A549 (cell line): ENCODE results near the gene SH3BGRL2. TPM values are rescaled to one million over a fixed set of nuclear protein-coding genes. Genes with fewer than 3 reads are reported as not detected.
"Not testable (repeated sequence)": the region's sequence is repeated elsewhere in the genome, so short reads cannot be mapped to it uniquely, and the experiment has no call there.

ENCODE experiments used
- ATAC-seq, 2 experiments: fragments of 200-7000 bp in 1 of 2; fragments of >200 bp in 1 of 2; cut with Nextera tagmentation in 1 of 2; cut with Tn5 transposase in 1 of 2; 3 replicates each; pipeline versions ENCODE4 v1.8.0 to v1.9.1; 2018 to 2020; ENCODE audit warnings: mild to moderate bottlenecking in 1 of 2, moderate library complexity in 1 of 2
- CTCF ChIA-PET: fragments of 300-600 bp; sonication (Branson Sonifier 250); formaldehyde crosslinking; extraction: SDS; loops from one replicate; lab custom pipeline; 2021; ENCODE audit warnings: antibody characterized with exemption, inconsistent platforms; lab: Yijun Ruan, JAX
- POLR2A ChIA-PET: fragments of 350-600 bp; formaldehyde crosslinking; extraction: SDS; loops from one replicate; lab custom pipeline; 2021; ENCODE audit warnings: antibody characterized with exemption, inconsistent platforms; lab: Yijun Ruan, JAX
- DNase-seq, 2 experiments: peaks; one replicate each; pipeline versions ENCODE4 v3.0.0 to v3.0.0-alpha.2; 2011 to 2016; ENCODE audit warnings: low read depth in 1 of 2, low spot score in 1 of 2
- FAIRE-seq: peaks from 2 replicates; lab custom pipeline; 2011; peaks lifted over from hg19 to GRCh38; lab: Jason Lieb, UNC
- H3K27ac ChIP-seq, 2 experiments: fragments of >200 bp; sonication (Bioruptor Twin); formaldehyde crosslinking; 3 replicates each; pipeline ENCODE4 v1.5.1; 2016 to 2017
- H3K4me1 ChIP-seq: fragments of >200 bp; sonication (Bioruptor Twin); formaldehyde crosslinking; 3 replicates; pipeline ENCODE4 v1.6.1; 2016
- H3K4me2 ChIP-seq: fragments of >200 bp; sonication (Bioruptor Twin); formaldehyde crosslinking; 3 replicates; pipeline ENCODE4 v1.6.1; 2016
- H3K4me3 ChIP-seq: fragments of >200 bp; sonication (Bioruptor Twin); formaldehyde crosslinking; 3 replicates; pipeline ENCODE4 v1.5.1; 2016
- H3K9me3 ChIP-seq: fragments of >200 bp; sonication (Bioruptor Twin); formaldehyde crosslinking; 3 replicates; pipeline ENCODE4 v1.6.1; 2016
- BHLHE40 ChIP-seq: IDR thresholded peaks from 2 replicates; pipeline ENCODE4 v1.6.1; 2012; ENCODE audit warnings: low read depth, low read length, inconsistent platforms
- CBX8 ChIP-seq: fragments of 200-600 bp; sonication (generic); IDR thresholded peaks from 2 replicates; pipeline ENCODE4 v1.6.1; 2016
- CEBPB ChIP-seq, 2 experiments: fragments of >200 bp in 1 of 2; sonication (Bioruptor Twin) in 1 of 2; formaldehyde crosslinking in 1 of 2; IDR thresholded peaks; 2 replicates each; pipeline ENCODE4 v1.6.1; 2012 to 2016
- EHF ChIP-seq: fragments of 250-450 bp; sonication (Bioruptor Pico); IDR thresholded peaks from 2 replicates; pipeline ENCODE4 v1.5.0; 2020; ENCODE audit warnings: mild to moderate bottlenecking
- ELK1 ChIP-seq: fragments of 150-350 bp; IDR thresholded peaks from 2 replicates; pipeline ENCODE4 v1.6.1; 2014; ENCODE audit warnings: low read depth, mild to moderate bottlenecking, low read length
- ESRRA ChIP-seq: fragments of 150-350 bp; IDR thresholded peaks from 2 replicates; pipeline ENCODE4 v1.6.1; 2014; ENCODE audit warnings: mild to moderate bottlenecking, low read length, borderline replicate concordance
- FOSB ChIP-seq: fragments of 250-450 bp; sonication (Bioruptor Pico); IDR thresholded peaks from 2 replicates; pipeline ENCODE4 v1.5.0; 2020; ENCODE audit warnings: mild to moderate bottlenecking, moderate library complexity
- FOXS1 ChIP-seq: fragments of 250-450 bp; sonication (Bioruptor Pico); IDR thresholded peaks from 2 replicates; pipeline ENCODE4 v1.5.0; 2020; ENCODE audit warnings: mild to moderate bottlenecking, moderate library complexity
- HES2 ChIP-seq: fragments of >200 bp; sonication (Bioruptor Twin); formaldehyde crosslinking; IDR thresholded peaks from 2 replicates; pipeline ENCODE4 v1.6.1; 2016
- HEYL ChIP-seq: fragments of 250-450 bp; sonication (Bioruptor Pico); IDR thresholded peaks from 2 replicates; pipeline ENCODE4 v1.8.0; 2021; ENCODE audit warnings: mild to moderate bottlenecking, moderate library complexity
- HOXB5 ChIP-seq: fragments of 250-450 bp; sonication (Bioruptor Pico); IDR thresholded peaks from 2 replicates; pipeline ENCODE4 v1.5.0; 2020; ENCODE audit warnings: mild to moderate bottlenecking, moderate library complexity
- JUN ChIP-seq, 2 experiments: fragments of >200 bp; sonication (Bioruptor Twin); formaldehyde crosslinking; IDR thresholded peaks; 2 replicates in 1 of 2; 3 replicates in 1 of 2; pipeline ENCODE4 v1.6.1; 2016 to 2017
- JUNB ChIP-seq: fragments of >200 bp; sonication (Bioruptor Twin); formaldehyde crosslinking; IDR thresholded peaks from 2 replicates; pipeline ENCODE4 v1.6.1; 2016
- KDM1A ChIP-seq: fragments of 200-600 bp; sonication (generic); IDR thresholded peaks from 2 replicates; pipeline ENCODE4 v1.6.1; 2016; ENCODE audit warnings: low read depth, mild to moderate bottlenecking
- MYC ChIP-seq: IDR thresholded peaks from 2 replicates; pipeline ENCODE4 v1.6.1; 2012; ENCODE audit warnings: mild to moderate bottlenecking, inconsistent platforms, low read length, improper control_type of control experiment, borderline replicate concordance
- NFE2L2 ChIP-seq: fragments of 150-350 bp; conservative IDR thresholded peaks from 2 replicates; pipeline ENCODE4 v1.6.1; 2014; ENCODE audit warnings: low read length
- NR3C1 ChIP-seq: fragments of >200 bp; sonication (Bioruptor Twin); formaldehyde crosslinking; IDR thresholded peaks from 3 replicates; pipeline ENCODE4 v1.6.1; 2017
- PHF8 ChIP-seq: fragments of 200-600 bp; sonication (generic); IDR thresholded peaks from 2 replicates; pipeline ENCODE4 v1.6.1; 2016; ENCODE audit warnings: low read depth, mild to moderate bottlenecking, antibody characterized with exemption, moderate library complexity, borderline replicate concordance
- POLR2A ChIP-seq: IDR thresholded peaks from 2 replicates; pipeline ENCODE4 v1.6.1; 2012; ENCODE audit warnings: mild to moderate bottlenecking, low read length
- RAD21 ChIP-seq, 2 experiments: fragments of >200 bp in 1 of 2; sonication (Bioruptor Twin) in 1 of 2; formaldehyde crosslinking in 1 of 2; IDR thresholded peaks in 1 of 2; conservative IDR thresholded peaks in 1 of 2; 2 replicates in 1 of 2; 3 replicates in 1 of 2; pipeline ENCODE4 v1.6.1; 2012 to 2018; ENCODE audit warnings: inconsistent platforms in 1 of 2
- RCOR1 ChIP-seq: fragments of 150-350 bp; IDR thresholded peaks from 2 replicates; pipeline ENCODE4 v1.6.1; 2014; ENCODE audit warnings: antibody characterized with exemption, low read length, low read depth
- SMC3 ChIP-seq: fragments of >200 bp; sonication (Bioruptor Twin); formaldehyde crosslinking; IDR thresholded peaks from 3 replicates; pipeline ENCODE4 v1.6.1; 2018; ENCODE audit warnings: inconsistent platforms
- ZFP36 ChIP-seq: fragments of 450-650 bp; IDR thresholded peaks from 2 replicates; pipeline ENCODE4 v1.6.1; 2014; ENCODE audit warnings: borderline replicate concordance; ENCODE audit not compliant: partially characterized antibody
- ZNF302 ChIP-seq: fragments of 250-450 bp; sonication (Bioruptor Pico); IDR thresholded peaks from 2 replicates; pipeline ENCODE4 v1.9.0; 2021; ENCODE audit warnings: inconsistent platforms, mild to moderate bottlenecking, moderate library complexity
- WGBS: methylation state at CpG from one replicate; pipeline ENCODE4 v1.1.6; 2017; ENCODE audit errors: missing lambda C conversion rate; 5-methylcytosine and 5-hydroxymethylcytosine counted together
- polyA plus RNA-seq, 4 experiments: library from polyadenylated mRNA; depleted of rRNA in 3 of 4; stranded (reverse); fragments of >200 nt; fragmentation: RNase III in 1 of 4; extraction: RNeasy Plus Mini Kit Qiagen cat#74134 plus additional on column Dnase treatment in 1 of 4; gene quantifications; 2 replicates in 3 of 4; 3 replicates in 1 of 4; pipeline ENCODE4 v1.2.3, GENCODE V29; 2011 to 2017
- TF ChIP-seq, protein P1 (sequence below): IDR thresholded peaks from 2 replicates; pipeline ENCODE4 v1.6.1; 2012
- TF ChIP-seq, protein P2 (sequence below): fragments of 250-450 bp; sonication (Bioruptor Pico); IDR thresholded peaks from 2 replicates; pipeline ENCODE4 v1.5.0; 2020; ENCODE audit warnings: low read depth, mild to moderate bottlenecking, moderate library complexity

SH3BGRL2 gene
- polyA plus RNA-seq, 2 of the 4 experiments (the other 2 are of a cell fraction) = 0.48 to 1.9 TPM

- FAIRE-seq = no peak
- ChIA-PET CTCF (interaction anchor here (1.9 kb wide), 1 partner anchor 103 kb away, joined by 8 read pairs; no protein-coding TSS in a partner anchor), POLR2A (no interaction called here)
- no peaks in the 10 kb centered on the region for H3K9me3 ChIP-seq
- TF ChIP-seq CEBPB (IDR thresholded peaks at IDR 0.05) = no peak
- no peak for TF ChIP-seq RAD21 (conservative IDR thresholded peaks at IDR 0.05 in 1 of 2, IDR thresholded peaks at IDR 0.05 in 1 of 2)
- TF ChIP-seq EHF (CRISPR knock-in tag) = no peak
- TF ChIP-seq CBX8 = no peak
- TF ChIP-seq SMC3 = no peak
- no peak for TF ChIP-seq JUNB
- TF ChIP-seq FOSB (CRISPR knock-in tag) = no peak
- no peak for TF ChIP-seq NR3C1
- no peak for TF ChIP-seq RCOR1
- no peak for TF ChIP-seq POLR2A
- TF ChIP-seq ZFP36 = no peak
- H3K4me1 ChIP-seq = peaks cover 12% of the 10 kb centered on the region; the same call in 2 of the 3 replicates
- H3K4me2 ChIP-seq = no peak overlapping the region
- no peak for ATAC-seq
- H3K4me3 ChIP-seq = no peak overlapping the region
- no peak for DNase-seq
- no peak overlapping the region for H3K27ac ChIP-seq
- WGBS = 83% methylated on average over 3 of the region's 3 CpGs
Measured at GRCh38 chr6:79673947-79674346, 42.8 kb downstream of the SH3BGRL2 start.

GRCh38 chr6:79676785-79677736, 45.9 kb downstream of the SH3BGRL2 start:
- POLR2A ChIA-PET = no interaction called here

DNA sequence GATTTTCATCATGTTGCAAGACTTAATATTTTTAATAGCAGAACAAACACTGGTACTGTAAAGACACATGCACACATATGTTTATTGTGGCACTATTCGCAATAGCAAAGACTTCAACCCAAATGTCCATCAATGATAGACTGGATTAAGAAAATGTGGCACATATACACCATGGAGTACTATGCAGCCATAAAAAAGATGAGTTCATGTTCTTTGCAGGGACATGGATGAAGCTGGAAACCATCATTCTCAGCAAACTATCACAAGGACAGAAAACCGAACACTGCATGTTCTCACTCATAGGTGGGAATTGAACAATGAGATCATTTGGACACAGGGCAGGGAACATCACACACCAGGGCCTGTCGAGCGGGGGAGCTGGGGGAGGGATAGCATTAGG, 51.6 kb downstream of the SH3BGRL2 start:
- H3K4me2 ChIP-seq, H3K9me3 ChIP-seq, POLR2A ChIA-PET, CTCF ChIA-PET, DNase-seq, ATAC-seq, H3K4me1 ChIP-seq, H3K27ac ChIP-seq, H3K4me3 ChIP-seq, FAIRE-seq: not testable (repeated sequence)
- 66% methylated on average over 4 of the region's 4 CpGs for WGBS

More at GRCh38 chr6:79676785-79677736, 45.9 kb downstream of the SH3BGRL2 start:
- no peak overlapping the region for H3K27ac ChIP-seq
- no peak overlapping the region for H3K4me2 ChIP-seq
- CTCF ChIA-PET = interaction anchor here (1.6 kb wide), 1 partner anchor 10 kb away, joined by 4 read pairs; no protein-coding TSS in a partner anchor
- no peak for TF ChIP-seq NFE2L2
- TF ChIP-seq ZNF302 = no peak
- no peak for TF ChIP-seq HOXB5 (CRISPR knock-in tag)
- no peak for TF ChIP-seq ELK1
- no peak for TF ChIP-seq PHF8
- no peak for TF ChIP-seq JUN (IDR thresholded peaks at IDR 0.05)
- no peak for TF ChIP-seq KDM1A
- TF ChIP-seq HEYL (CRISPR knock-in tag) = no peak
- TF ChIP-seq, protein P1, sequence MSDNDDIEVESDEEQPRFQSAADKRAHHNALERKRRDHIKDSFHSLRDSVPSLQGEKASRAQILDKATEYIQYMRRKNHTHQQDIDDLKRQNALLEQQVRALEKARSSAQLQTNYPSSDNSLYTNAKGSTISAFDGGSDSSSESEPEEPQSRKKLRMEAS = no peak
- TF ChIP-seq ESRRA = no peak
- no peak for TF ChIP-seq BHLHE40
- TF ChIP-seq MYC = no peak
- no peak for TF ChIP-seq FOXS1 (CRISPR knock-in tag)
- TF ChIP-seq RCOR1 = no peak
- TF ChIP-seq SMC3 = no peak
- TF ChIP-seq NR3C1 = no peak
- TF ChIP-seq, protein P2, sequence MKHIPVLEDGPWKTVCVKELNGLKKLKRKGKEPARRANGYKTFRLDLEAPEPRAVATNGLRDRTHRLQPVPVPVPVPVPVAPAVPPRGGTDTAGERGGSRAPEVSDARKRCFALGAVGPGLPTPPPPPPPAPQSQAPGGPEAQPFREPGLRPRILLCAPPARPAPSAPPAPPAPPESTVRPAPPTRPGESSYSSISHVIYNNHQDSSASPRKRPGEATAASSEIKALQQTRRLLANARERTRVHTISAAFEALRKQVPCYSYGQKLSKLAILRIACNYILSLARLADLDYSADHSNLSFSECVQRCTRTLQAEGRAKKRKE (CRISPR knock-in tag) = no peak
- TF ChIP-seq HES2 = no peak
- no peak for TF ChIP-seq EHF (CRISPR knock-in tag)
- no peaks in the 10 kb centered on the region for H3K9me3 ChIP-seq
- 77% methylated on average over 8 of the region's 8 CpGs for WGBS
- H3K4me3 ChIP-seq = no peak overlapping the region
- H3K4me1 ChIP-seq = peaks cover 5% of the 10 kb centered on the region; the same call in 2 of the 3 replicates
- FAIRE-seq = no peak
- no peak for DNase-seq
- no peak for ATAC-seq
